Osteoblast (primary cell): ENCODE data around the gene CACNA1E. TPM values are rescaled to one million over a fixed set of nuclear protein-coding genes. Genes with fewer than 3 reads are reported as not detected.

Experiments used
- DNase-seq: peaks from one replicate; pipeline ENCODE4 v3.0.0; 2011; ENCODE audit warnings: low spot score, mixed read lengths; ENCODE audit not compliant: insufficient read length; ENCODE audit errors: missing footprints
- H2AFZ ChIP-seq: 2 replicates; pipeline ENCODE4 v1.6.0; 2011; ENCODE audit warnings: mild to moderate bottlenecking, low read length
- H3K27ac ChIP-seq: 2 replicates; pipeline ENCODE4 v1.5.1; 2011; ENCODE audit warnings: mild to moderate bottlenecking, low read depth, low read length, moderate library complexity
- H3K27me3 ChIP-seq: 2 replicates; pipeline ENCODE4 v1.6.0; 2012; ENCODE audit warnings: mild to moderate bottlenecking, control low read depth, inconsistent platforms, low read length, moderate library complexity; ENCODE audit not compliant: insufficient read depth
- H3K36me3 ChIP-seq: 2 replicates; pipeline ENCODE4 v1.5.1; 2011; ENCODE audit warnings: mild to moderate bottlenecking, low read length, control low read depth, moderate library complexity; ENCODE audit not compliant: insufficient read depth
- H3K4me1 ChIP-seq: 2 replicates; pipeline ENCODE4 v1.5.1; 2011; ENCODE audit warnings: mild to moderate bottlenecking, low read length, control low read depth, moderate library complexity; ENCODE audit not compliant: insufficient read depth
- H3K4me2 ChIP-seq: 2 replicates; pipeline ENCODE4 v1.6.0; 2011; ENCODE audit warnings: mild to moderate bottlenecking, low read length; ENCODE audit not compliant: insufficient read depth
- H3K4me3 ChIP-seq: fragments of 200-600 bp; sonication (generic); 3 replicates; pipeline ENCODE4 v1.5.1; 2012; ENCODE audit warnings: mild to moderate bottlenecking, low read length, inconsistent platforms; ENCODE audit not compliant: insufficient read depth
- H3K79me2 ChIP-seq: 2 replicates; pipeline ENCODE4 v1.6.0; 2012; ENCODE audit warnings: mild to moderate bottlenecking, low read length, control low read depth, inconsistent platforms; ENCODE audit not compliant: insufficient read depth
- H3K9me3 ChIP-seq: 2 replicates; pipeline ENCODE4 v1.5.1; 2011; ENCODE audit warnings: low read depth, low read length, control low read depth
- H4K20me1 ChIP-seq: 2 replicates; pipeline ENCODE4 v1.6.0; 2012; ENCODE audit warnings: mild to moderate bottlenecking, low read length, control low read depth; ENCODE audit not compliant: insufficient read depth
- CTCF ChIP-seq: IDR thresholded peaks from 2 replicates; pipeline ENCODE4 v1.5.1; 2011; ENCODE audit warnings: mild to moderate bottlenecking, low read depth, low read length, moderate library complexity; ENCODE audit errors: extremely low read depth
- total RNA-seq: library from RNA; depleted of rRNA; stranded (reverse); fragments of >200 nt; gene quantifications from 2 replicates; pipeline ENCODE4 v1.2.3, GENCODE V29; 2012

The CACNA1E gene
- total RNA-seq, 1 donor = under 0.01 TPM

- H3K79me2 ChIP-seq = no peaks in the 10 kb centered on the region
- H3K27me3 ChIP-seq = no peaks in the 10 kb centered on the region
- no peak overlapping the region for H3K4me3 ChIP-seq
- no peak overlapping the region for H3K4me2 ChIP-seq
- H3K4me1 ChIP-seq = no peaks in the 10 kb centered on the region
- no peak for TF ChIP-seq CTCF
- H3K36me3 ChIP-seq = no peaks in the 10 kb centered on the region
- no peaks in the 10 kb centered on the region for H4K20me1 ChIP-seq
- DNase-seq = no peak
- H3K27ac ChIP-seq = no peak overlapping the region
- H3K9me3 ChIP-seq = no peaks in the 10 kb centered on the region
- H2AFZ ChIP-seq = no peak overlapping the region
Measured at GRCh38 chr1:181777286-181777685, 294.0 kb downstream of the CACNA1E start.

GRCh38 chr1:181777812-181778211 is 294.5 kb downstream of the CACNA1E start:
- Histone ChIP-seq H3K4me3 (no peak overlapping the region), H3K4me1 (no peaks in the 10 kb centered on the region), H4K20me1 (no peaks in the 10 kb centered on the region), H2AFZ (no peak overlapping the region), H3K9me3 (no peaks in the 10 kb centered on the region), H3K36me3 (no peaks in the 10 kb centered on the region), H3K27ac (no peak overlapping the region), H3K27me3 (no peaks in the 10 kb centered on the region), H3K79me2 (no peaks in the 10 kb centered on the region), H3K4me2 (no peak overlapping the region)
- DNase-seq = no peak
- no peak for TF ChIP-seq CTCF

- no peak for DNase-seq
- Histone ChIP-seq H3K27me3 (no peaks in the 10 kb centered on the region), H3K27ac (no peak overlapping the region), H3K4me2 (no peak overlapping the region), H3K4me1 (no peaks in the 10 kb centered on the region), H3K79me2 (no peaks in the 10 kb centered on the region), H4K20me1 (no peaks in the 10 kb centered on the region), H3K4me3 (no peak overlapping the region), H3K36me3 (no peaks in the 10 kb centered on the region), H2AFZ (no peak overlapping the region), H3K9me3 (no peaks in the 10 kb centered on the region)
- TF ChIP-seq CTCF = no peak
Measured at GRCh38 chr1:181778640-181779260, 295.4 kb downstream of the CACNA1E start.

GRCh38 chr1:181779343-181779742 is 296.0 kb downstream of the CACNA1E start:
- TF ChIP-seq CTCF = no peak
- no peaks in the 10 kb centered on the region for H4K20me1 ChIP-seq

More at GRCh38 chr1:181779343-181779742, 296.0 kb downstream of the CACNA1E start:
- no peaks in the 10 kb centered on the region for H3K27me3 ChIP-seq
- no peak overlapping the region for H2AFZ ChIP-seq
- H3K36me3 ChIP-seq = no peaks in the 10 kb centered on the region
- no peaks in the 10 kb centered on the region for H3K79me2 ChIP-seq
- no peaks in the 10 kb centered on the region for H3K9me3 ChIP-seq
- H3K4me1 ChIP-seq = no peaks in the 10 kb centered on the region
- no peak overlapping the region for H3K4me2 ChIP-seq
- H3K27ac ChIP-seq = no peak overlapping the region
- no peak overlapping the region for H3K4me3 ChIP-seq
- DNase-seq = no peak
